Measurements from ENCODE around the gene MGMT. TPM values are rescaled to one million over a fixed set of nuclear protein-coding genes. Genes with fewer than 3 reads are reported as not detected.

Gene MGMT
- total and polyA plus RNA-seq, 8 donors, result 1.2 to 37.8 (median 21.3) TPM

- H3K27ac ChIP-seq, result no peak overlapping the region
- no peaks in the 10 kb centered on the region for H3K4me1 ChIP-seq
- H3K4me3 ChIP-seq, result no peak overlapping the region
- DNase-seq, result no peak
- no peaks in the 10 kb centered on the region for H3K27me3 ChIP-seq
- 92 to 98% (median 94%) methylated on average over 17 of the region's 17 CpGs for WGBS, 5 donors
- intact Hi-C loops (cut with DNase I; ENCODE audit: low total_unique reads), result no loop called here
- peaks cover 0 to 8% (median 0%) of the 10 kb centered on the region in 4 donors for H3K36me3 ChIP-seq
- no peaks in the 10 kb centered on the region for H3K9me3 ChIP-seq
- TF ChIP-seq POLR2AphosphoS5 (IDR thresholded peaks at IDR 0.05) (no peak), EP300 (IDR thresholded peaks at IDR 0.05) (no peak), POLR2A (IDR thresholded peaks at IDR 0.05) (no peak)
- TF ChIP-seq, protein P1, sequence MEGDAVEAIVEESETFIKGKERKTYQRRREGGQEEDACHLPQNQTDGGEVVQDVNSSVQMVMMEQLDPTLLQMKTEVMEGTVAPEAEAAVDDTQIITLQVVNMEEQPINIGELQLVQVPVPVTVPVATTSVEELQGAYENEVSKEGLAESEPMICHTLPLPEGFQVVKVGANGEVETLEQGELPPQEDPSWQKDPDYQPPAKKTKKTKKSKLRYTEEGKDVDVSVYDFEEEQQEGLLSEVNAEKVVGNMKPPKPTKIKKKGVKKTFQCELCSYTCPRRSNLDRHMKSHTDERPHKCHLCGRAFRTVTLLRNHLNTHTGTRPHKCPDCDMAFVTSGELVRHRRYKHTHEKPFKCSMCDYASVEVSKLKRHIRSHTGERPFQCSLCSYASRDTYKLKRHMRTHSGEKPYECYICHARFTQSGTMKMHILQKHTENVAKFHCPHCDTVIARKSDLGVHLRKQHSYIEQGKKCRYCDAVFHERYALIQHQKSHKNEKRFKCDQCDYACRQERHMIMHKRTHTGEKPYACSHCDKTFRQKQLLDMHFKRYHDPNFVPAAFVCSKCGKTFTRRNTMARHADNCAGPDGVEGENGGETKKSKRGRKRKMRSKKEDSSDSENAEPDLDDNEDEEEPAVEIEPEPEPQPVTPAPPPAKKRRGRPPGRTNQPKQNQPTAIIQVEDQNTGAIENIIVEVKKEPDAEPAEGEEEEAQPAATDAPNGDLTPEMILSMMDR (IDR thresholded peaks at IDR 0.05), result no peak
These were observed 179.9 kb downstream of the MGMT start for GRCh38 chr10:129646973-129647372.

GRCh38 chr10:129647590-129647989 is 180.5 kb downstream of the MGMT start:
- 93 to 96% (median 95%) methylated on average over 4 of the region's 4 CpGs for WGBS, 5 donors
- no peak for DNase-seq
- intact Hi-C loops (cut with DNase I; ENCODE audit: low total_unique reads), result no loop called here
- TF ChIP-seq POLR2AphosphoS5 (IDR thresholded peaks at IDR 0.05) (no peak), EP300 (IDR thresholded peaks at IDR 0.05) (no peak), POLR2A (IDR thresholded peaks at IDR 0.05) (no peak)
- TF ChIP-seq, protein P1 (IDR thresholded peaks at IDR 0.05), result no peak
- H3K27me3 ChIP-seq, result no peaks in the 10 kb centered on the region
- H3K27ac ChIP-seq, result no peak overlapping the region
- H3K36me3 ChIP-seq, result peaks cover 0 to 8% (median 0%) of the 10 kb centered on the region in 4 donors
- H3K4me3 ChIP-seq, result no peak overlapping the region
- H3K9me3 ChIP-seq, result no peaks in the 10 kb centered on the region
- H3K4me1 ChIP-seq, result no peaks in the 10 kb centered on the region

- Histone ChIP-seq H3K27ac (no peak overlapping the region), H3K27me3 (no peaks in the 10 kb centered on the region), H3K9me3 (no peaks in the 10 kb centered on the region), H3K4me1 (no peaks in the 10 kb centered on the region), H3K4me3 (no peak overlapping the region), H3K36me3 (peaks cover 0 to 8% (median 0%) of the 10 kb centered on the region in 4 donors)
- WGBS, 5 donors, result 84 to 90% (median 88%) methylated on average over 6 of the region's 6 CpGs
- TF ChIP-seq POLR2AphosphoS5 (IDR thresholded peaks at IDR 0.05) (no peak), POLR2A (IDR thresholded peaks at IDR 0.05) (no peak), EP300 (IDR thresholded peaks at IDR 0.05) (no peak)
- TF ChIP-seq, protein P1 (IDR thresholded peaks at IDR 0.05), result no peak
- DNase-seq, result no peak
- intact Hi-C loops (cut with DNase I; ENCODE audit: low total_unique reads), result no loop called here
These were observed 181.8 kb downstream of the MGMT start for GRCh38 chr10:129648856-129649255.

DNA sequence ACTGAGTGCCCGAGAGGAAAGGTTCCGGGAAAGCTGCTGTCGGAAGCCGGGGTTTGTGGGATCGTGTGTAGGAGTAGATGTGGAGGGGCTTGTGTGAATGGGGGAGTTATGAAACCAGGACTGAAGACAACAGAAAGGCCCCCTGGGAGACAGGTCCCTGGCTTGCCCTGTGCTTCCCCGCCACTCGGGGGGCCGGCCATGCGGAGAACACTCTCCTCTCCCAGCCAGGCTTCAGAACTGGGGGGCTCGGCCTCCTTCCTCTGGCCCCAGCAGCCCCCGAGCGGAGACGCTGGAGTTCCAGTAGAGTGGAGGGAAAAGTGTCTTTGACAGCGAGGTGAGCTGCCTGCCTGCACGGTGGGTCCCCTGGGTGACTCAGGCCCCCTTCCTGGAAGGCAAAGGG is 185.0 kb downstream of the MGMT start:
- H3K4me3 ChIP-seq, result no peak overlapping the region
- no peaks in the 10 kb centered on the region for H3K27me3 ChIP-seq
- DNase-seq, result no peak
- H3K27ac ChIP-seq, result no peak overlapping the region
- intact Hi-C loops (cut with DNase I; ENCODE audit: low total_unique reads), result no loop called here
- no peaks in the 10 kb centered on the region for H3K4me1 ChIP-seq
- no peaks in the 10 kb centered on the region for H3K36me3 ChIP-seq
- whole genome bisulfite sequencing, 5 donors, result 95 to 97% (median 96%) methylated on average over 15 of the region's 15 CpGs
- no peaks in the 10 kb centered on the region for H3K9me3 ChIP-seq
- TF ChIP-seq, protein P1 (IDR thresholded peaks at IDR 0.05), result no peak
- TF ChIP-seq EP300 (IDR thresholded peaks at IDR 0.05), result no peak
- TF ChIP-seq POLR2A (IDR thresholded peaks at IDR 0.05), result no peak
- no peak for TF ChIP-seq POLR2AphosphoS5 (IDR thresholded peaks at IDR 0.05)
